Measurements from ENCODE around the gene ACVR1B.

ACVR1B gene

GRCh38 chr12:51985154-51985835 is 33.8 kb downstream of the ACVR1B start:
- Mint-ChIP-seq H3K36me3 (ENCODE audit: insufficient read depth) (peaks cover 3% of the 10 kb centered on the region), H3K27me3 (no peaks in the 10 kb centered on the region), H3K4me1 (peaks cover 6% of the 10 kb centered on the region), H3K4me3 (no peak overlapping the region), H3K9me3 (no peaks in the 10 kb centered on the region), H3K27ac (ENCODE audit: low read depth) (no peak overlapping the region)
- DNase-seq (ENCODE audit: low spot score in 2 of 2) = no peak
- ATAC-seq (replicated peaks; ENCODE audit: extremely low read depth, poor library complexity, severe bottlenecking) = no peak

GRCh38 chr12:51986834-51987233 is 35.3 kb downstream of the ACVR1B start:
- Mint-ChIP-seq H3K27ac (ENCODE audit: low read depth) (no peak overlapping the region), H3K36me3 (ENCODE audit: insufficient read depth) (peaks cover 3% of the 10 kb centered on the region), H3K27me3 (no peaks in the 10 kb centered on the region), H3K4me3 (no peak overlapping the region), H3K9me3 (no peaks in the 10 kb centered on the region), H3K4me1 (no peaks in the 10 kb centered on the region)
- DNase-seq (ENCODE audit: low spot score in 2 of 2) (no peak), ATAC-seq (replicated peaks; ENCODE audit: extremely low read depth, poor library complexity, severe bottlenecking) (no peak)

GRCh38 chr12:51992246-51992645 is 40.7 kb downstream of the ACVR1B start:
- H3K27me3 Mint-ChIP-seq = no peaks in the 10 kb centered on the region
- H3K4me1 Mint-ChIP-seq = peaks cover 4% of the 10 kb centered on the region
- peaks cover 7% of the 10 kb centered on the region for H3K36me3 Mint-ChIP-seq (ENCODE audit: insufficient read depth)
- H3K4me3 Mint-ChIP-seq = no peak overlapping the region
- H3K9me3 Mint-ChIP-seq = no peaks in the 10 kb centered on the region
- DNase-seq (ENCODE audit: low spot score in 2 of 2) (no peak), ATAC-seq (replicated peaks; ENCODE audit: extremely low read depth, poor library complexity, severe bottlenecking) (no peak)
- H3K27ac Mint-ChIP-seq (ENCODE audit: low read depth) = no peak overlapping the region

GRCh38 chr12:51994539-51994820 is 43.0 kb downstream of the ACVR1B start:
- no peak for DNase-seq (ENCODE audit: low spot score in 2 of 2)
- Mint-ChIP-seq H3K36me3 (ENCODE audit: insufficient read depth) (peaks cover 7% of the 10 kb centered on the region), H3K4me1 (peaks cover 4% of the 10 kb centered on the region), H3K27me3 (no peaks in the 10 kb centered on the region), H3K27ac (ENCODE audit: low read depth) (no peak overlapping the region), H3K9me3 (no peaks in the 10 kb centered on the region), H3K4me3 (no peak overlapping the region)
- no peak for ATAC-seq (replicated peaks; ENCODE audit: extremely low read depth, poor library complexity, severe bottlenecking)

- Mint-ChIP-seq H3K27me3 (no peaks in the 10 kb centered on the region), H3K9me3 (no peaks in the 10 kb centered on the region), H3K27ac (ENCODE audit: low read depth) (no peak overlapping the region), H3K4me3 (no peak overlapping the region), H3K4me1 (peaks cover 4% of the 10 kb centered on the region), H3K36me3 (ENCODE audit: insufficient read depth) (peaks cover 7% of the 10 kb centered on the region)
- no peak for ATAC-seq (replicated peaks; ENCODE audit: extremely low read depth, poor library complexity, severe bottlenecking)
- no peak for DNase-seq (ENCODE audit: low spot score in 2 of 2)
These were observed 43.5 kb downstream of the ACVR1B start for GRCh38 chr12:51994959-51995358.

GRCh38 chr12:51997136-51997535 is 45.6 kb downstream of the ACVR1B start:
- H3K9me3 Mint-ChIP-seq = no peaks in the 10 kb centered on the region
- no peaks in the 10 kb centered on the region for H3K27me3 Mint-ChIP-seq
- no peak for ATAC-seq (replicated peaks; ENCODE audit: extremely low read depth, poor library complexity, severe bottlenecking)
- H3K27ac Mint-ChIP-seq (ENCODE audit: low read depth) = no peak overlapping the region
- DNase-seq (ENCODE audit: low spot score in 2 of 2) = no peak
- H3K4me1 Mint-ChIP-seq = peaks cover 4% of the 10 kb centered on the region
- H3K36me3 Mint-ChIP-seq (ENCODE audit: insufficient read depth) = peaks cover 5% of the 10 kb centered on the region
- H3K4me3 Mint-ChIP-seq = no peak overlapping the region

- peaks cover 30% of the 10 kb centered on the region for H3K27me3 Mint-ChIP-seq
- no peak overlapping the region for H3K27ac Mint-ChIP-seq (ENCODE audit: low read depth)
- DNase-seq (ENCODE audit: low spot score in 2 of 2) (no peak), ATAC-seq (replicated peaks; ENCODE audit: extremely low read depth, poor library complexity, severe bottlenecking) (no peak)
- H3K4me1 Mint-ChIP-seq = peaks cover 9% of the 10 kb centered on the region
- H3K36me3 Mint-ChIP-seq (ENCODE audit: insufficient read depth) = peaks cover 9% of the 10 kb centered on the region
- H3K9me3 Mint-ChIP-seq = no peaks in the 10 kb centered on the region
- no peak overlapping the region for H3K4me3 Mint-ChIP-seq
These were observed 51.6 kb downstream of the ACVR1B start for GRCh38 chr12:52003016-52003550.

- H3K9me3 Mint-ChIP-seq = no peaks in the 10 kb centered on the region
- peaks cover 9% of the 10 kb centered on the region for H3K36me3 Mint-ChIP-seq (ENCODE audit: insufficient read depth)
- DNase-seq (ENCODE audit: low spot score in 2 of 2) (no peak), ATAC-seq (replicated peaks; ENCODE audit: extremely low read depth, poor library complexity, severe bottlenecking) (no peak)
- no peak overlapping the region for H3K27ac Mint-ChIP-seq (ENCODE audit: low read depth)
- peaks cover 30% of the 10 kb centered on the region for H3K27me3 Mint-ChIP-seq
- H3K4me1 Mint-ChIP-seq = peaks cover 13% of the 10 kb centered on the region
- no peak overlapping the region for H3K4me3 Mint-ChIP-seq
These were observed 52.1 kb downstream of the ACVR1B start for GRCh38 chr12:52003591-52003990.

- H3K9me3 Mint-ChIP-seq = no peaks in the 10 kb centered on the region
- no peak for DNase-seq (ENCODE audit: low spot score in 2 of 2)
- no peak overlapping the region for H3K4me3 Mint-ChIP-seq
- H3K27me3 Mint-ChIP-seq = peaks cover 30% of the 10 kb centered on the region
- peaks cover 12% of the 10 kb centered on the region for H3K36me3 Mint-ChIP-seq (ENCODE audit: insufficient read depth)
- H3K4me1 Mint-ChIP-seq = peaks cover 16% of the 10 kb centered on the region
- H3K27ac Mint-ChIP-seq (ENCODE audit: low read depth) = no peak overlapping the region
- ATAC-seq (replicated peaks; ENCODE audit: extremely low read depth, poor library complexity, severe bottlenecking) = no peak
These were observed 52.6 kb downstream of the ACVR1B start for GRCh38 chr12:52004042-52004648.

- H3K36me3 Mint-ChIP-seq (ENCODE audit: insufficient read depth) = peaks cover 17% of the 10 kb centered on the region
These were observed 53.9 kb downstream of the ACVR1B start for GRCh38 chr12:52005218-52005902.

GRCh38 chr12:52005903-52006703 is 54.6 kb downstream of the ACVR1B start:
- DNase-seq (ENCODE audit: low spot score in 2 of 2) (peak in 1 of 2 donors; percentile 37), ATAC-seq (replicated peaks; ENCODE audit: extremely low read depth, poor library complexity, severe bottlenecking) (peak; percentile 30)
- H3K4me3 Mint-ChIP-seq = peak overlapping the region; percentile 74
- peak overlapping the region; percentile 41 for H3K27ac Mint-ChIP-seq (ENCODE audit: low read depth)
- peaks cover 30% of the 10 kb centered on the region for H3K27me3 Mint-ChIP-seq
- H3K36me3 Mint-ChIP-seq (ENCODE audit: insufficient read depth) = peaks cover 17% of the 10 kb centered on the region
- peaks cover 16% of the 10 kb centered on the region for H3K4me1 Mint-ChIP-seq
- H3K9me3 Mint-ChIP-seq = no peaks in the 10 kb centered on the region

More at GRCh38 chr12:52005218-52005902, 53.9 kb downstream of the ACVR1B start:
- peaks cover 30% of the 10 kb centered on the region for H3K27me3 Mint-ChIP-seq
- DNase-seq (ENCODE audit: low spot score in 2 of 2) (no peak), ATAC-seq (replicated peaks; ENCODE audit: extremely low read depth, poor library complexity, severe bottlenecking) (no peak)
- H3K27ac Mint-ChIP-seq (ENCODE audit: low read depth) = peak overlapping the region; percentile 41
- no peaks in the 10 kb centered on the region for H3K9me3 Mint-ChIP-seq
- H3K4me1 Mint-ChIP-seq = peaks cover 16% of the 10 kb centered on the region
- peak overlapping the region; percentile 74 for H3K4me3 Mint-ChIP-seq

- Mint-ChIP-seq H3K4me3 (peak within 1 kb of the TSS; percentile 85), H3K36me3 (ENCODE audit: insufficient read depth) (peaks cover 17% of the 10 kb centered on the region), H3K27me3 (peaks cover 30% of the 10 kb centered on the region), H3K9me3 (no peaks in the 10 kb centered on the region), H3K4me1 (peaks cover 16% of the 10 kb centered on the region), H3K27ac (ENCODE audit: low read depth) (peak within 1 kb of the TSS; percentile 83)
- peak; percentile 54 to 57 for DNase-seq (ENCODE audit: low spot score in 2 of 2)
- ATAC-seq (replicated peaks; ENCODE audit: extremely low read depth, poor library complexity, severe bottlenecking) = peak; percentile 43
These were observed 55.2 kb downstream of the ACVR1B start, which contains the start of gene TAMALIN for GRCh38 chr12:52006726-52007157. TAMALIN (plus strand) TSS chr12:52006946; CDS start chr12:52007020, 74 bp downstream.
